ENCODE measurements around the gene MUCL1. TPM values are rescaled to one million over a fixed set of nuclear protein-coding genes. Genes with fewer than 3 reads are reported as not detected.

The MUCL1 gene
- total and polyA plus RNA-seq, 4 donors, result not detected

DNA sequence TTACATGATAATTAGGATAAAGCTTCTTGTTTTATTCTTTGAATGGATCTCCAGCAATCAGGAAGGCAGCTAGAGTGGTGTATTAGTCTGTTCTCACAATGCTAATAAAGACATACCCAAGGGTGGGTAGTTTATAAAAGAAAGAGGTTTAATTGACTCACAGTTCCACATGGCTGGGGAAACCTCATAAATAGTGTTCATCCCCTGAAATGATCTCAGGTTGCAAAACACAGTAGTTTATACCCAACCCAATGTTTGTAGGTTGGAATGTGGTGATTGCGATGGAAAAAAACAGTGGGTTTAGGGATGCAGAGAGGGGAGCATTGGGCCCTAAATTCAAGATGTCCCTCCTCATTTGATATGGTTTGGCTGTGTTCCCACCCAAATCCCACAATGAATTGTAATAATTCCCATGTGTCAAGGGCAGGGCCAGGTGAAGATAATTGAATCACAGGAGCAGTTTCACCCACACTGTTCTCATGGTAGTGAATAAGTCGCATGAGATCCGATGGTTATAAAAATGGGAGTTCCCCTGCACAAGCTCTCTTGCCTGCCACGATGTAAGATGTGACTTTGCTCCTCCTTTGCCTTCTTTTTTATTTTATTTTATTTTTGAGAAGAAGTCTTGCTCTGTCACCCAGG, 11.5 kb downstream of the MUCL1 start:
- no peak for DNase-seq (ENCODE audit: low spot score)
- no peaks in the 10 kb centered on the region for H3K9me3 ChIP-seq (ENCODE audit: control insufficient read depth in 4 of 4, low read length in 3 of 4)
- 83% methylated on average over 4 of the region's 4 CpGs for WGBS
- no peak for TF ChIP-seq RXRA (IDR thresholded peaks at IDR 0.05)
- TF ChIP-seq, protein P1, sequence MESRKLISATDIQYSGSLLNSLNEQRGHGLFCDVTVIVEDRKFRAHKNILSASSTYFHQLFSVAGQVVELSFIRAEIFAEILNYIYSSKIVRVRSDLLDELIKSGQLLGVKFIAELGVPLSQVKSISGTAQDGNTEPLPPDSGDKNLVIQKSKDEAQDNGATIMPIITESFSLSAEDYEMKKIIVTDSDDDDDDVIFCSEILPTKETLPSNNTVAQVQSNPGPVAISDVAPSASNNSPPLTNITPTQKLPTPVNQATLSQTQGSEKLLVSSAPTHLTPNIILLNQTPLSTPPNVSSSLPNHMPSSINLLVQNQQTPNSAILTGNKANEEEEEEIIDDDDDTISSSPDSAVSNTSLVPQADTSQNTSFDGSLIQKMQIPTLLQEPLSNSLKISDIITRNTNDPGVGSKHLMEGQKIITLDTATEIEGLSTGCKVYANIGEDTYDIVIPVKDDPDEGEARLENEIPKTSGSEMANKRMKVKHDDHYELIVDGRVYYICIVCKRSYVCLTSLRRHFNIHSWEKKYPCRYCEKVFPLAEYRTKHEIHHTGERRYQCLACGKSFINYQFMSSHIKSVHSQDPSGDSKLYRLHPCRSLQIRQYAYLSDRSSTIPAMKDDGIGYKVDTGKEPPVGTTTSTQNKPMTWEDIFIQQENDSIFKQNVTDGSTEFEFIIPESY (IDR thresholded peaks at IDR 0.05), result no peak
- TF ChIP-seq FOXA2 (IDR thresholded peaks at IDR 0.05), result no peak
- no peak for TF ChIP-seq RAD21 (IDR thresholded peaks at IDR 0.05)
- no peak for TF ChIP-seq REST (IDR thresholded peaks at IDR 0.05)
- no peak for TF ChIP-seq FOXA1 (IDR thresholded peaks at IDR 0.05)
- TF ChIP-seq HNF4A (conservative IDR thresholded peaks at IDR 0.05), result no peak
- TF ChIP-seq SP1 (IDR thresholded peaks at IDR 0.05), result no peak
- TF ChIP-seq GABPA (IDR thresholded peaks at IDR 0.05 in 1 of 2, conservative IDR thresholded peaks at IDR 0.05 in 1 of 2), result no peak
- no peak for TF ChIP-seq NR2F2 (IDR thresholded peaks at IDR 0.05)
- no peak for TF ChIP-seq HNF4G (IDR thresholded peaks at IDR 0.05)
- TF ChIP-seq TAF1 (conservative IDR thresholded peaks at IDR 0.05), result no peak
- no peak overlapping the region for H3K4me3 ChIP-seq (ENCODE audit: low read depth in 1 of 3, low read length in 3 of 3)
- no peaks in the 10 kb centered on the region for H3K27me3 ChIP-seq (ENCODE audit: control insufficient read depth in 4 of 4, insufficient read depth in 4 of 4, low read length in 3 of 4)
- H3K9ac ChIP-seq (ENCODE audit: low read depth in 1 of 2, low read length in 2 of 2), result no peak overlapping the region
- H3K36me3 ChIP-seq (ENCODE audit: control insufficient read depth in 4 of 4, insufficient read depth in 3 of 4, low read depth in 1 of 4, low read length in 3 of 4), result no peaks in the 10 kb centered on the region
- H3K4me1 ChIP-seq (ENCODE audit: control insufficient read depth in 4 of 4, insufficient read depth in 4 of 4, low read length in 3 of 4), result peaks cover 0 to 6% (median 1%) of the 10 kb centered on the region in 4 donors
- no peak overlapping the region for H3K27ac ChIP-seq (ENCODE audit: low read depth in 1 of 2, low read length in 2 of 2)

DNA sequence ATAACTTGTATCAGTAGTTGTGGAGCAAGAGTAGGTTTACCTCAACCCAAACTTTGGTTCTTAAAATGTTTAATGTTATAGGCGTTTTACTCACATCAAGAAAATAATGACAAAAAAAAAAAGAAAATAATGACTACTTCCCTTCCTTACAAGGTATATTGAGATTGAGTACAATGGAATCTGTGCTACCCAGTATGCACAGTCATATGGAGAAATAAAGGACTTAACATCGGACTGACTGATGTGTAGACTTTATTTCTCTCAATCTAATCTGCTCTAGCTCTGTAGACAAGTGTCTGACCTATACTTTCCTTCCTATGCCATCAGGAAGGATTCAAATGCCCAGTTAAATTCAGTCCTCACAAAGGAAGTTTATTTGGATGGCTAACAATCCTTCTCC, 14.4 kb downstream of the MUCL1 start:
- H3K9me3 ChIP-seq (ENCODE audit: control insufficient read depth in 4 of 4, low read length in 3 of 4), result no peaks in the 10 kb centered on the region
- WGBS, result 75% methylated on average over 2 of the region's 2 CpGs
- no peak for DNase-seq (ENCODE audit: low spot score)
- no peaks in the 10 kb centered on the region for H3K27me3 ChIP-seq (ENCODE audit: control insufficient read depth in 4 of 4, insufficient read depth in 4 of 4, low read length in 3 of 4)
- H3K4me1 ChIP-seq (ENCODE audit: control insufficient read depth in 4 of 4, insufficient read depth in 4 of 4, low read length in 3 of 4), result peaks cover 0 to 6% (median 1%) of the 10 kb centered on the region in 4 donors
- TF ChIP-seq FOXA2 (IDR thresholded peaks at IDR 0.05) (no peak), RAD21 (IDR thresholded peaks at IDR 0.05) (no peak), REST (IDR thresholded peaks at IDR 0.05) (no peak), TAF1 (conservative IDR thresholded peaks at IDR 0.05) (no peak), NR2F2 (IDR thresholded peaks at IDR 0.05) (no peak), HNF4G (IDR thresholded peaks at IDR 0.05) (no peak), JUND (IDR thresholded peaks at IDR 0.05) (no peak), YY1 (IDR thresholded peaks at IDR 0.05) (no peak), HNF4A (conservative IDR thresholded peaks at IDR 0.05) (no peak), GABPA (IDR thresholded peaks at IDR 0.05 in 1 of 2, conservative IDR thresholded peaks at IDR 0.05 in 1 of 2) (no peak), EGR1 (IDR thresholded peaks at IDR 0.05; ENCODE audit: low read depth in 2 of 2) (no peak)
- TF ChIP-seq, protein P2, sequence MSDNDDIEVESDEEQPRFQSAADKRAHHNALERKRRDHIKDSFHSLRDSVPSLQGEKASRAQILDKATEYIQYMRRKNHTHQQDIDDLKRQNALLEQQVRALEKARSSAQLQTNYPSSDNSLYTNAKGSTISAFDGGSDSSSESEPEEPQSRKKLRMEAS (IDR thresholded peaks at IDR 0.05), result no peak
- H3K36me3 ChIP-seq (ENCODE audit: control insufficient read depth in 4 of 4, insufficient read depth in 3 of 4, low read depth in 1 of 4, low read length in 3 of 4), result no peaks in the 10 kb centered on the region
- H3K4me3 ChIP-seq (ENCODE audit: low read depth in 1 of 3, low read length in 3 of 3), result no peak overlapping the region
- H3K9ac ChIP-seq (ENCODE audit: low read depth in 1 of 2, low read length in 2 of 2), result no peak overlapping the region
- H3K27ac ChIP-seq (ENCODE audit: low read depth in 1 of 2, low read length in 2 of 2), result no peak overlapping the region

Measured in liver (tissue), 9 donors.